HFF-Myc (cell line): ENCODE results near the gene RYR2.

Experiments
- DNase-seq: peaks from one replicate; pipeline ENCODE4 v3.0.0-alpha.2; 2011; ENCODE audit warnings: low read depth; ENCODE audit errors: extremely low read depth
- H3K4me3 ChIP-seq: replicated peaks from 2 replicates; pipeline ENCODE4 v1.5.1; 2011; ENCODE audit warnings: low read depth, mild to moderate bottlenecking, control low read depth, low read length
- CTCF ChIP-seq: IDR thresholded peaks from 2 replicates; pipeline ENCODE4 v1.5.1; 2012; ENCODE audit warnings: mild to moderate bottlenecking, low read depth, low read length, control low read depth; ENCODE audit errors: missing control alignments

Gene RYR2

GRCh38 chr1:237868817-237869600 is 827.0 kb downstream of the RYR2 start:
- no peak overlapping the region for H3K4me3 ChIP-seq
- no peak for DNase-seq
- TF ChIP-seq CTCF = no peak

- H3K4me3 ChIP-seq = no peak overlapping the region
- no peak for TF ChIP-seq CTCF
- DNase-seq = no peak
Observed at GRCh38 chr1:237873487-237874211, 831.7 kb downstream of the RYR2 start.

- no peak for DNase-seq
- H3K4me3 ChIP-seq = no peak overlapping the region
- TF ChIP-seq CTCF = no peak
Observed at GRCh38 chr1:237875291-237875690, 833.3 kb downstream of the RYR2 start.

GRCh38 chr1:237877631-237878030 is 835.6 kb downstream of the RYR2 start:
- H3K4me3 ChIP-seq = no peak overlapping the region
- TF ChIP-seq CTCF = no peak
- DNase-seq = no peak

GRCh38 chr1:237878406-237878805 is 836.4 kb downstream of the RYR2 start:
- no peak for TF ChIP-seq CTCF
- DNase-seq = no peak
- no peak overlapping the region for H3K4me3 ChIP-seq

GRCh38 chr1:237879195-237879594 is 837.2 kb downstream of the RYR2 start:
- no peak for DNase-seq
- TF ChIP-seq CTCF = no peak
- H3K4me3 ChIP-seq = no peak overlapping the region
